MM.1S (cell line): ENCODE results near the gene MYRIP.

Experiments
- CTCF ChIP-seq: fragments of 300-600 bp; sonication (generic); IDR thresholded peaks from 2 replicates; pipeline ENCODE4 v1.5.1; 2016; ENCODE audit warnings: antibody characterized with exemption, low read length, mixed read lengths
- EZH2 ChIP-seq: fragments of 300-600 bp; sonication (generic); optimal IDR thresholded peaks from 2 replicates; pipeline ENCODE3; 2017; ENCODE audit warnings: low read depth, mild to moderate bottlenecking, antibody characterized with exemption, low read length, mixed read lengths
- EZH2phosphoT487 ChIP-seq: fragments of 300-600 bp; sonication (generic); IDR thresholded peaks from 2 replicates; pipeline ENCODE4 v1.6.1; 2018; ENCODE audit warnings: antibody characterized with exemption, low read length

DNA sequence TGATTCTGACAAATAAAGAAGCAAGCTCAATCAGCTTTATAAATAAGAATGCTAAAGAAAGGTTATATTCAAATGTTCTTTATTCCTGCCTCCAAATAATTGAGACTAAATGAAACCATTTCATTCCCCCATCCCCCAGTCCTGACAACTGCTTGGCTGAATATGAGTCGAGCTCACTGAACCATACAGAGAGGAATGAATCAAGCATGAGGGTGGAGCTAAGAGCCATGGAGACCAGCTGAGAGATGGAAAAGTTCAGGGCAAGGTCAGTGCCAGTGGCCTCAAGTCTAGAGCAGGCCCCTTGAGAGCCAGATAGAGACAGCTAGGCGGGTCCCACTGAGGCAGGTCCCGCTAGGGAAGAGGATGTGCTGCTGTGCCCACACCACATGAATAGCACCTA is 311.4 kb downstream of the MYRIP start:
- no peak for TF ChIP-seq CTCF
- no peak for TF ChIP-seq EZH2phosphoT487
- no peak for TF ChIP-seq EZH2
